ENCODE measurements around the gene CATSPERD. TPM values are rescaled to one million over a fixed set of nuclear protein-coding genes. Genes with fewer than 3 reads are reported as not detected.

The CATSPERD gene
- total and polyA plus RNA-seq, 9 of the 15 experiments (the other 6 are each of a cell fraction or from before 2014, with no cell fraction given): not detected

DNA sequence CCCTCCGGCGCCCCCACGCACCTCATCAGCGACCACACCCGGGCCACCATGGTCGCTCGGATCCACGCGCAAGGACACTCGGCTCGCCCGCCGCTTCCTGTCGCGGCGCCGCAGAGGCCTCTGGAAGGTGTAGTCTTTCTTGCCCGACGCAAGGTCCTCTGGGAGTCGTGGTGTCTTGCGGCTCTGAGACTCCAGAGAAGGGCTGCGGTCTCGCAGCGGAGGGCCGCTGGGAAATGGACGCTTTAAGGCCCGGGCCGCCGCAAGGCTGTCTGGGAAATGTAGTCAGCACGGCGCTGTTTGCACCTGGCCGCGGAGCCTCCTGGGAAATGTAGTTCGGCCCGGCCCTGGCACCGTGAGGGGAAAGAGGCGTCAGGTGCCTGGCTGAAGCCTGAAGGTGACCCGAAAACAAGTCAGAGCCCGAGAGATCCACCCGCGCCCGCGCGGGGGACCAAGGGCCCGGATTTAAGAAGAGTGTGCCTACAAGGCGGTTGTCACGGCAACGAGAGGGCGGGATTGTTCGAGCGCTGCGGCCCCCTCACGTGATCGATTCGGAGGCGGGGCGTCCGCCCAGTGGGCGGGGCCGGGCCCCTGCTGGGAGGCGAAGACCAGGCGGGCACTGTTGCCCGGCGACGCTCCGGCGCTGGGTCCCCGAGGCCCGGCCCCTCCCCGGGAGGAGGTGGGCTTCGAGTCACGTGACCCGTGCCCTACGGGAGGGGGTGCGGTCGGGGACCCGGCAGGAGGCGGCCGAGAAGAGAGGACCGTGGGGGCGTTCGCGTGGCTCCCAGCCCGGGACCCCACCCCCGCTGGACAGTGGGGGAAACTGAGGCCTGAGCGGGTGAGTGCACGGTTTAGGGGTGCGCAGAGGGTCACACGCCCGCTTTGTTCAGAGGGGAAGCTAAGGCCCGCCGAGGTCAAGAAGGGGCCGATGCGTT is 39.7 kb upstream of the CATSPERD start, which contains the start of the genes HSD11B1L and MICOS13 (continued):
- TF ChIP-seq KLF1 (tag; IDR thresholded peaks at IDR 0.05) (no peak), THAP7 (CRISPR knock-in tag; IDR thresholded peaks at IDR 0.05) (no peak), RBBP5 (IDR thresholded peaks at IDR 0.05; ENCODE audit: borderline replicate concordance, insufficient read depth, low read length, poor library complexity, severe bottlenecking) (no peak), NFE2L1 (tag; IDR thresholded peaks at IDR 0.05; ENCODE audit: borderline replicate concordance, low read depth) (no peak), MED1 (CRISPR knock-in tag; IDR thresholded peaks at IDR 0.05; ENCODE audit: borderline replicate concordance) (no peak), ZNF140 (CRISPR knock-in tag; IDR thresholded peaks at IDR 0.05) (no peak), NFATC3 (IDR thresholded peaks at IDR 0.05) (no peak), ZNF586 (CRISPR knock-in tag; conservative IDR thresholded peaks at IDR 0.05) (no peak), CREBBP (IDR thresholded peaks at IDR 0.05; ENCODE audit: low read depth, low read length) (no peak), CTCFL (IDR thresholded peaks at IDR 0.05; ENCODE audit: borderline replicate concordance, insufficient read depth, low read depth, low read length, poor library complexity, severe bottlenecking) (no peak), TAL1 (IDR thresholded peaks at IDR 0.05) (no peak), POLR2AphosphoS2 (IDR thresholded peaks at IDR 0.05; ENCODE audit: low read length) (no peak), PHF21A (IDR thresholded peaks at IDR 0.05; ENCODE audit: borderline replicate concordance, low read depth) (no peak), MEIS2 (IDR thresholded peaks at IDR 0.05; ENCODE audit: partially characterized antibody) (no peak), BACH1 (tag; IDR thresholded peaks at IDR 0.05) (peak; percentile 34; the same call in 1 of the 2 replicates), GTF2A2 (tag; IDR thresholded peaks at IDR 0.05) (no peak), GTF2E2 (tag; IDR thresholded peaks at IDR 0.05) (no peak), PPARD (CRISPR knock-in tag; IDR thresholded peaks at IDR 0.05) (no peak), POLR2H (tag; IDR thresholded peaks at IDR 0.05; ENCODE audit: low read depth) (no peak), FOXK1 (CRISPR knock-in tag; IDR thresholded peaks at IDR 0.05; ENCODE audit: borderline replicate concordance) (no peak), HDAC1 (IDR thresholded peaks at IDR 0.05) (no peak; a peak in 1 of 4 replicates)
- TF ChIP-seq, protein P1, sequence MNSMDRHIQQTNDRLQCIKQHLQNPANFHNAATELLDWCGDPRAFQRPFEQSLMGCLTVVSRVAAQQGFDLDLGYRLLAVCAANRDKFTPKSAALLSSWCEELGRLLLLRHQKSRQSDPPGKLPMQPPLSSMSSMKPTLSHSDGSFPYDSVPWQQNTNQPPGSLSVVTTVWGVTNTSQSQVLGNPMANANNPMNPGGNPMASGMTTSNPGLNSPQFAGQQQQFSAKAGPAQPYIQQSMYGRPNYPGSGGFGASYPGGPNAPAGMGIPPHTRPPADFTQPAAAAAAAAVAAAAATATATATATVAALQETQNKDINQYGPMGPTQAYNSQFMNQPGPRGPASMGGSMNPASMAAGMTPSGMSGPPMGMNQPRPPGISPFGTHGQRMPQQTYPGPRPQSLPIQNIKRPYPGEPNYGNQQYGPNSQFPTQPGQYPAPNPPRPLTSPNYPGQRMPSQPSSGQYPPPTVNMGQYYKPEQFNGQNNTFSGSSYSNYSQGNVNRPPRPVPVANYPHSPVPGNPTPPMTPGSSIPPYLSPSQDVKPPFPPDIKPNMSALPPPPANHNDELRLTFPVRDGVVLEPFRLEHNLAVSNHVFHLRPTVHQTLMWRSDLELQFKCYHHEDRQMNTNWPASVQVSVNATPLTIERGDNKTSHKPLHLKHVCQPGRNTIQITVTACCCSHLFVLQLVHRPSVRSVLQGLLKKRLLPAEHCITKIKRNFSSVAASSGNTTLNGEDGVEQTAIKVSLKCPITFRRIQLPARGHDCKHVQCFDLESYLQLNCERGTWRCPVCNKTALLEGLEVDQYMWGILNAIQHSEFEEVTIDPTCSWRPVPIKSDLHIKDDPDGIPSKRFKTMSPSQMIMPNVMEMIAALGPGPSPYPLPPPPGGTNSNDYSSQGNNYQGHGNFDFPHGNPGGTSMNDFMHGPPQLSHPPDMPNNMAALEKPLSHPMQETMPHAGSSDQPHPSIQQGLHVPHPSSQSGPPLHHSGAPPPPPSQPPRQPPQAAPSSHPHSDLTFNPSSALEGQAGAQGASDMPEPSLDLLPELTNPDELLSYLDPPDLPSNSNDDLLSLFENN (IDR thresholded peaks at IDR 0.05; ENCODE audit: low read depth in 2 of 2, low read length in 2 of 2): 0 out of 4 replicates have a peak, but pooled peaks have one; percentile 37 to 52

Data from K562 (cell line).